T-helper 2 cell treated with Interferon-gamma antibody and Interleukin-4, amounts not matched to agents 5 μg/mL and 100 μg/mL, for 36 hours (primary cell): ENCODE results near the gene RPS8.
"Not testable (repeated sequence)": the region's sequence is repeated elsewhere in the genome, so short reads cannot be mapped to it uniquely, and the experiment has no call there.

Experiments used
- DNase-seq: peaks from one replicate; pipeline ENCODE4 v3.0.0; 2021; ENCODE audit warnings: low spot score
- H3K27ac Mint-ChIP-seq: one replicate; pipeline ENCODE4 v1.8.0; 2021; ENCODE audit warnings: mild to moderate bottlenecking, mixed read lengths
- H3K27me3 Mint-ChIP-seq: one replicate; pipeline ENCODE4 v1.8.0; 2021; ENCODE audit warnings: low read depth, mixed read lengths
- H3K36me3 Mint-ChIP-seq: one replicate; pipeline ENCODE4 v1.8.0; 2021; ENCODE audit warnings: low read depth, mixed read lengths
- H3K4me1 Mint-ChIP-seq: one replicate; pipeline ENCODE4 v1.8.0; 2021; ENCODE audit warnings: low read depth, mixed read lengths
- H3K4me3 Mint-ChIP-seq: one replicate; pipeline ENCODE4 v1.8.0; 2022; ENCODE audit warnings: mild to moderate bottlenecking, moderate library complexity, mixed read lengths
- H3K9me3 Mint-ChIP-seq: one replicate; pipeline ENCODE4 v1.8.0; 2021; ENCODE audit warnings: mixed read lengths

Gene RPS8

GRCh38 chr1:44815926-44816325 lies 40.6 kb downstream of the RPS8 start:
- Mint-ChIP-seq H3K4me3 (peak overlapping the region; percentile 78), H3K36me3 (peaks cover 33% of the 10 kb centered on the region), H3K4me1 (peaks cover 46% of the 10 kb centered on the region)
- H3K9me3 Mint-ChIP-seq, H3K27me3 Mint-ChIP-seq, DNase-seq, H3K27ac Mint-ChIP-seq: not testable (repeated sequence)

- Mint-ChIP-seq H3K27me3 (no peaks in the 10 kb centered on the region), H3K4me1 (peaks cover 36% of the 10 kb centered on the region), H3K36me3 (peaks cover 27% of the 10 kb centered on the region), H3K4me3 (peak overlapping the region; percentile 32), H3K9me3 (no peaks in the 10 kb centered on the region), H3K27ac (peak overlapping the region; percentile 53)
- no peak for DNase-seq
These were observed 42.0 kb downstream of the RPS8 start for GRCh38 chr1:44817307-44817706.

- H3K27me3 Mint-ChIP-seq = no peaks in the 10 kb centered on the region
- peak overlapping the region; percentile 74 for H3K4me3 Mint-ChIP-seq
- H3K36me3 Mint-ChIP-seq = peaks cover 23% of the 10 kb centered on the region
- peaks cover 34% of the 10 kb centered on the region for H3K4me1 Mint-ChIP-seq
- peak overlapping the region; percentile 98 for H3K27ac Mint-ChIP-seq
- no peak for DNase-seq
- H3K9me3 Mint-ChIP-seq = no peaks in the 10 kb centered on the region
These were observed 42.6 kb downstream of the RPS8 start for GRCh38 chr1:44817771-44818495.

GRCh38 chr1:44819196-44819607 lies 43.9 kb downstream of the RPS8 start:
- H3K4me3 Mint-ChIP-seq = peak overlapping the region; percentile 87

GRCh38 chr1:44819608-44820327 lies 44.4 kb downstream of the RPS8 start:
- peaks cover 31% of the 10 kb centered on the region for H3K4me1 Mint-ChIP-seq
- H3K27me3 Mint-ChIP-seq = no peaks in the 10 kb centered on the region
- H3K4me3 Mint-ChIP-seq = peak overlapping the region; percentile 87
- H3K27ac Mint-ChIP-seq = peak overlapping the region; percentile 98
- H3K9me3 Mint-ChIP-seq = no peaks in the 10 kb centered on the region
- peak; percentile 84 for DNase-seq
- peaks cover 15% of the 10 kb centered on the region for H3K36me3 Mint-ChIP-seq

More at GRCh38 chr1:44819196-44819607, 43.9 kb downstream of the RPS8 start:
- no peaks in the 10 kb centered on the region for H3K9me3 Mint-ChIP-seq
- peaks cover 32% of the 10 kb centered on the region for H3K4me1 Mint-ChIP-seq
- peak overlapping the region; percentile 98 for H3K27ac Mint-ChIP-seq
- no peak for DNase-seq
- no peaks in the 10 kb centered on the region for H3K27me3 Mint-ChIP-seq
- H3K36me3 Mint-ChIP-seq = peaks cover 16% of the 10 kb centered on the region

GRCh38 chr1:44820328-44821239 lies 45.2 kb downstream of the RPS8 start:
- no peaks in the 10 kb centered on the region for H3K27me3 Mint-ChIP-seq
- no peak for DNase-seq

GRCh38 chr1:44821240-44821715 lies 45.9 kb downstream of the RPS8 start:
- no peaks in the 10 kb centered on the region for H3K9me3 Mint-ChIP-seq

More at GRCh38 chr1:44820328-44821239, 45.2 kb downstream of the RPS8 start:
- Mint-ChIP-seq H3K9me3 (no peaks in the 10 kb centered on the region), H3K4me3 (peak overlapping the region; percentile 87), H3K36me3 (peaks cover 7% of the 10 kb centered on the region), H3K4me1 (peaks cover 25% of the 10 kb centered on the region), H3K27ac (peak overlapping the region; percentile 98)

GRCh38 chr1:44822131-44822701 lies 46.9 kb downstream of the RPS8 start:
- no peak overlapping the region for H3K4me3 Mint-ChIP-seq
- H3K27ac Mint-ChIP-seq = no peak overlapping the region
- DNase-seq = no peak
- H3K9me3 Mint-ChIP-seq = no peaks in the 10 kb centered on the region
- H3K27me3 Mint-ChIP-seq = no peaks in the 10 kb centered on the region
- peaks cover 27% of the 10 kb centered on the region for H3K4me1 Mint-ChIP-seq
- peaks cover 3% of the 10 kb centered on the region for H3K36me3 Mint-ChIP-seq

More at GRCh38 chr1:44821240-44821715, 45.9 kb downstream of the RPS8 start:
- H3K4me1 Mint-ChIP-seq = peaks cover 27% of the 10 kb centered on the region
- peak overlapping the region; percentile 50 for H3K27ac Mint-ChIP-seq
- DNase-seq = no peak
- peaks cover 3% of the 10 kb centered on the region for H3K36me3 Mint-ChIP-seq
- peak overlapping the region; percentile 87 for H3K4me3 Mint-ChIP-seq
- no peaks in the 10 kb centered on the region for H3K27me3 Mint-ChIP-seq

GRCh38 chr1:44822981-44823451 lies 47.7 kb downstream of the RPS8 start:
- H3K27ac Mint-ChIP-seq = no peak overlapping the region
- H3K27me3 Mint-ChIP-seq = no peaks in the 10 kb centered on the region
- DNase-seq = no peak

GRCh38 chr1:44824392-44824791 lies 49.1 kb downstream of the RPS8 start:
- H3K27me3 Mint-ChIP-seq, H3K9me3 Mint-ChIP-seq, H3K4me3 Mint-ChIP-seq, H3K36me3 Mint-ChIP-seq, DNase-seq, H3K27ac Mint-ChIP-seq: not testable (repeated sequence)
- peaks cover 14% of the 10 kb centered on the region for H3K4me1 Mint-ChIP-seq

More at GRCh38 chr1:44822981-44823451, 47.7 kb downstream of the RPS8 start:
- Mint-ChIP-seq H3K9me3 (no peaks in the 10 kb centered on the region), H3K36me3 (no peaks in the 10 kb centered on the region), H3K4me1 (peaks cover 23% of the 10 kb centered on the region), H3K4me3 (no peak overlapping the region)

GRCh38 chr1:44826375-44827196 lies 51.2 kb downstream of the RPS8 start:
- no peak for DNase-seq
- Mint-ChIP-seq H3K36me3 (no peaks in the 10 kb centered on the region), H3K9me3 (no peaks in the 10 kb centered on the region), H3K27me3 (no peaks in the 10 kb centered on the region), H3K4me1 (peaks cover 3% of the 10 kb centered on the region), H3K4me3 (no peak overlapping the region), H3K27ac (no peak overlapping the region)

- H3K4me1 Mint-ChIP-seq = peaks cover 3% of the 10 kb centered on the region
- H3K27ac Mint-ChIP-seq = no peak overlapping the region
These were observed 52.1 kb downstream of the RPS8 start for GRCh38 chr1:44827197-44828002.

More at GRCh38 chr1:44827197-44828002, 52.1 kb downstream of the RPS8 start:
- Mint-ChIP-seq H3K27me3 (no peaks in the 10 kb centered on the region), H3K4me3 (no peak overlapping the region), H3K36me3 (no peaks in the 10 kb centered on the region), H3K9me3 (no peaks in the 10 kb centered on the region)
- DNase-seq = no peak
